ENCODE data around the gene ALG1L2.
"Not testable (repeated sequence)": the region's sequence is repeated elsewhere in the genome, so short reads cannot be mapped to it uniquely, and the experiment has no call there.

Gene ALG1L2

DNA sequence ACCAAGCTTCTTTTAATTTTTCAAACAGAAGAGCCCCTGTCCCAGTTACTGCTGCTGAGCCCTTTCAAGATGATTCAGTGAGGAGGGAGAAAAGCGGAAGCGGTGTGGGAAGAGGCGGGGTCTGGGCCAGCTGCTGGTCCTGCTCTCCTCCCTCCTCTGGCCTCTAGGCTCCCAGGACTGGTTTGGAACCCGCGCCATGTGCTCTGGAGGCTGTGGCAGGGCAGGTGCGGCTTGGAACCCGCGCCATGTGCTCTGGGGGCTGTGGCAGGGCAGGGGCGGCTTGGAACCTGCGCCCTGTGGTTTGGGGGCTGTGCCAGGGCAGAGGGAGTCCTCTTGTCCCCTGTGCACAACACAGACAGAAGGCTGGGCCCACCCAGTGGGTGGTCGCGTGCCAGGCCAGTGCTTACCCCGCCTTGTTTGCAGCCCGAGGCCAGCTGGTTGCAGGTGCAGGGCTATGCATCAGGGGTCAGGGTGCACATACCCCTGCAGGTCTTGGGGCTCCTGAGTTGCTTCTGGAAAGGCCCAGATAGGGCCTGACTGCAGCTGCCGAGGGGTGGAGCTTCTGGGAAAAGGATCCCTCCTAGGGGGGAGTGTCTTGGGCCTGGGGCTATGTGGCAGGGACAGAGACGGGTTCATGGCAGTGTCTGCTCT is 12.2 kb downstream of the ALG1L2 start:
- no peak for DNase-seq (ENCODE audit: low spot score)

DNA sequence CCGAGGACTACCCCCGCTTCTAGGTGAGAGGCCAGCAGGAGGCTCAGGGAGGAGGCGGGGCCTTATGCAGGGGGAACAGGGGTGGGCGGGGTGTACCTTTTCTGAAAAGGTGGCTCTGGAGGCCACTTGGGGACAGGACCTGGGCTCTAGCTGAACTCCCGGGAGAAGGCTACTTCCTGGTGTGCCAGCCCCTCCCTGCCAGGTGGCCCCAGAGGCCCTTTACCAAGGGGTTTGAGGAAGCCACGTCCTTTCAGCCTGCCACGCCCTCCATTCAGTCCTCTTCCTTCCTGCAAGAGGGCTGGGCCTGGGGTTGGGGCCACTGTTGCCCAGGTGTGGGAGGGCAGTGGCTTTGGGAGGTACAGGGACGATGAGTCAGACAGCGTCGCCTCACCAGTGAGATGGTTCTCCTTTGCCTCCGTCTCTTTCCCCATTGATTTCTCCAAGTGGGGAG is 12.9 kb downstream of the ALG1L2 start:
- DNase-seq (ENCODE audit: low spot score): not testable (repeated sequence)

DNA sequence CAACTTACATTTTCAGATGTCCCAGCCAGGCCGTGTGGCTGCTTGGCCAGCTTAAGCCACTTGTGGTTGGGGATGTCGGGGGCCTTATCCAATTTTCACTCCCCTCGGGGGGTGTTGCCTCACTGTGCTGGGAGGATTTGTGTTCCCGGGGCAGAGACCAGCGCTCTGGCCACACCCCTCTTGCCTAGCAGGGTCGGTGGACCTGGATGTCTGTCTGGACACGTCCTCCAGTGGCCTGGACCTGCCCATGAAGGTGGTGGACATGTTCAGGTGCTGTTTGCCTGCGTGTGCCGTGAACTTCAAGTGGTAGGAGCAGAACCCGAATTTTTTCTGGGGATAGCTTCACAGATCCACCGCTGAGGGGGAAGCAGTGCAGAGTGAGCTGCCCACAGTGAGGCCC is 14.2 kb downstream of the ALG1L2 start:
- not testable (repeated sequence) for DNase-seq (ENCODE audit: low spot score)

DNA sequence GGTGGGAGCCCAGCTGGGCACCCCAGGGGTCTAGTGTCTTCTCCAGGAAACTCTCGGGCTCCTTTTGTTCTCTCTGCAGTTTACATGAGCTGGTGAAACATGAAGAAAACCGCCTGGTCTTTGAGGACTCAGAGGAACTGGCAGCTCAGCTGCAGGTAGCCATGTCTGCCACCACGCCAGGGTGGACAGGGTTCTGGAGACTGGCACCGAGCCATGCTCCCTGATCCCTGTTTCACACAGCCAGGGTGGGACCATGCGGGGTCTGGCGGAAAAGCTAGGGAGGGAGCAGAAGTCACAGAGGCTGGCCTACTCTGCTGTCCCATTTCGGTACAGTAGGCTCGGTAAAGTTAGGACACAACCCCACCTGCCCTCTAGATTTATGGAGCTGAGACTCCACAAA is 15.5 kb downstream of the ALG1L2 start:
- DNase-seq (ENCODE audit: low spot score): not testable (repeated sequence)

DNA sequence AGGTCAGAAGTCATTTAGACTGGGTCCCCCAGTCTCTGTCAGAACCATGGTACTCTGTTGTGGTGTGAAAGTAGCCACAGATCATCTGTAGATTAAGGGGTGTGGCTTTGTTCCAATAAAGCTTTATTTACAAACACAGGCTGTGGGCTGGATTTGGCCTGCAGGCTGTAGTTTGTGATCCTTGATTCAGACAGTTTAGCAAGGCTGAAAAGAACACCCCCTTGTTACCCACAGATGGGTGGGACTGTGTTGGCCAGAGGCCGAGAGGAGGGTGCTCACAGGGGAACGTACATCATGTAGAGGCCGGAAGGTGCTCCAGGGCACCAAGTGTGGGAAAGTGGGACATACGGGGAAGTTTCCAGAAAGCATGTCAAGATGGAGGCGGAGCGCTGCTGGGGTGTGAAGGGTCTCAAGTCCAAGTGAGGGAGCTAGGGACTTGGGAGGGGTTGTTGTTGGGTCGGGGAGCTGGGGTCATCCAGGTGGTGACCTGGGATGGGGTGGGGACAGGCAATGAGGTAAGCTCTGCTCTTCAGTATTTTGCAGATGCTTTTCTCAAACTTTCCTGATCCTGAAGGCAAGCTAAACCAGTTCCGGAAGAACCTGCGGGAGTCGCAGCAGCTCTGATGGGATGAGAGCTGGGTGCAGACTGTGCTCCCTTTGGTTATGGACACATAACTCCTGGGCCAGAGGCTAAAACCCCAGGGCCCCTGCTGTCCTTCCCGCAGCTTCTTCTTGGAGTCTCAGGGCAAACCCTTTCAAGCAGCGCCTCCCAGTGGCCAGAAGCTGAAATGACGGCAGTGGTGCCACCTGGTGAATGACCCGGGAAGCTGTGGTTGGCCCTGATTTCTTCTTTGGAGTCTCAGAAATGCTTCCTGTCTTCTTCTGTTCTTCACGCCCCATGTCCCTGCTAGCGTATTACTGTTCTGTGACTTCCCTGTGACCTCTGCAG is 16.3 kb downstream of the ALG1L2 start:
- DNase-seq (ENCODE audit: low spot score): not testable (repeated sequence)

DNA sequence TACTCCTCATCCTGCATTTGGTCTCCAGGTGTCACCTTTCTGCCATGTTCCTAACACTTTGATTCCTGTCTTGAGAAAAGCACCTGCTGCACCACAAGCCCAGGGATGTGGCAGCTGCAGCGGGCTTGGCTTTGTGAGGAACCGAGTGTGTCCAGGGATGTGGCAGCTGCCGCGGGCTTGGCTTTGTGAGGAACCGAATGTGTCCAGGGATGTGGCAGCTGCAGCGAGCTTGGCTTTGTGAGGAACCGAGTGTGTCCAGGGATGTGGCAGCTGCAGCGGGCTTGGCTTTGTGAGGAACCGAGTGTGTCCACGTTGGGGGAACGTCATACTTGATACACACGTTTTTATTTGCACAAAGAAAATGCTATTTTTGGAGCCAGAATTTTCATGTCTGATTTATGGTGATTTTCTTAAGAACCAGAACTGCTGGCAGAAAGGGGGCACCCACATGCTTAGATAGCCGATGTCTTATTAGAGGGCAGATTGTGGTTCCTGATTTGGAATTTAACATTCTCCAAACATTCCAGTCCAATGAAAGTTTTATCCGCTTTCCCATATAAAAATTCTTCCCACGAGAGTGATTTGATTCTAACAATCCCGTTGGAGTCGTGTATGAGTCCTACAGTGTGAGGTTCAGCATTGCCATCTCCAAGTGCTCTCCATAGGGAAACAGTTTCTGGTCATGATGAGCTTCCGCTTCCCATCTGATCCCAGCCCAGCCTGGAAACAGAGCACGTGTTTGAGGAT is 17.2 kb downstream of the ALG1L2 start:
- not testable (repeated sequence) for DNase-seq (ENCODE audit: low spot score)

DNA sequence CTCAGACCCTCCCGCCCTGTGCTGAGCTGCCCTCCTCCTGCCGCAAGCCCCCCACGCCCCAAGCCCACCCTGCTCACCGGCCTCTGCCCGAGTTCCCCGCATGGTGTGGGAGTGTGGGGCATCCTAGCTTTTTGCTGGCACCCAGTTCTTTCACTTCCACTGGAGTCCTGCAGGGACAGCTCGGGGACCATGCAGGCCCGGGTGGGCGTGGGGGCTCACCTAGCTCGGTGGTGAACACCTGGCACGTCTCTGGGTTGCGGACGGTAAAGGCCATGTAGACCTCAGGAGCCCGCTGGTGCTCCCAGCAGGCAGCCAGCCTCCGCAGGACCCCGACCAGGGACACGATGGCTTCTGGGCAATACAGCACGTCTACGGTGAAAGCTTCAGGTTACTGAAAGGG is 20.9 kb downstream of the ALG1L2 start:
- not testable (repeated sequence) for DNase-seq (ENCODE audit: low spot score)

DNA sequence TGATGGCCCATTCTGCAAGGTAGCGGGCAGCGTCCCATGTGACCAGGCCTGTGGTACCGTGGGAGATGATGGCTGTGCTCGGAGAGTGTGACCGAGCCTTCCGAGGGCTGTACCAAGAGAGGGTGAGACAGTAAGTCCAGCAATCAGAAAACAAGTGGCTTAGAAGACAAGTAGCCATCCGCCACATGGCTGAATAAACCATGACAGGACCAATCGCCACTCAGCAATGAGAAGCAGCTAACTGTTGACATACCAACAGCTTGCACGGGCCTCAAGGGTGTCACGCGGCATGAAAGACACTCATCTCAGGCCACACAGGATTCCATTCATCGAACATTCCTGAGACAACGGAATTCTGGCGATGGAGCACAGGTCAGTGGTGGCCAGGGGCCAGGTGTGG is 22.6 kb downstream of the ALG1L2 start:
- DNase-seq (ENCODE audit: low spot score): not testable (repeated sequence)

DNA sequence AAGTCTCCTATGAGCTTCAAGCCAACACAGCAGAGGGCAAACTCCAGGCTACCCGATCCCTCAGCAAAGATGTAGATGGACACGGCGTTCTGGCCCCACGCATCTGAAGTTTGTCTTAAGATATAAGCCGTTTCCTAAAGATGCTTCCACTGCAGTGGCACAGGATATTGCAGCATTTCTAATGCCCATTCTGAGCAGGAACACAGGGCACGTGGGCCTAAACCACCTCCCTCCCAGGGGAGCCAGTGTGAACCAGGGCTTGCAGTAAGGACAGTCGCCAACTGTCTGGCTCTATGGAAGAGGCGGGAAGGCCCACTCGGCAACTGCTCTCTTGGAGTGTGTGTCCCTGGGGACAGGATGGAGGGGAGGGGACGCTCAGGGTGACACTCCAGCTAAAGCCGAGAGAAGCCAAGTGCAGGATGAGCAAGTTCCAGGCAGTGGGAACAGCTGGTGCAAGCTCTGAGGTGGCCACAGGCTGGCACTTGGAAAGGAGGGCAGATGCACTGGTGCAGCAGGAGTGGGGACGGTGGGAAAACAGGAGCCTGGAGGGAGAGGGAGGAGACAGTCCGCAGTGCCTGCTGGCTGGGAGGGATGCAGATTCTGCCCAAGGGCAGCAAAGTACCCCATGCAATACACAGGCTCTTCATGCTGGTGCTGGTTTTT is 25.8 kb downstream of the ALG1L2 start:
- DNase-seq (ENCODE audit: low spot score): not testable (repeated sequence)

DNA sequence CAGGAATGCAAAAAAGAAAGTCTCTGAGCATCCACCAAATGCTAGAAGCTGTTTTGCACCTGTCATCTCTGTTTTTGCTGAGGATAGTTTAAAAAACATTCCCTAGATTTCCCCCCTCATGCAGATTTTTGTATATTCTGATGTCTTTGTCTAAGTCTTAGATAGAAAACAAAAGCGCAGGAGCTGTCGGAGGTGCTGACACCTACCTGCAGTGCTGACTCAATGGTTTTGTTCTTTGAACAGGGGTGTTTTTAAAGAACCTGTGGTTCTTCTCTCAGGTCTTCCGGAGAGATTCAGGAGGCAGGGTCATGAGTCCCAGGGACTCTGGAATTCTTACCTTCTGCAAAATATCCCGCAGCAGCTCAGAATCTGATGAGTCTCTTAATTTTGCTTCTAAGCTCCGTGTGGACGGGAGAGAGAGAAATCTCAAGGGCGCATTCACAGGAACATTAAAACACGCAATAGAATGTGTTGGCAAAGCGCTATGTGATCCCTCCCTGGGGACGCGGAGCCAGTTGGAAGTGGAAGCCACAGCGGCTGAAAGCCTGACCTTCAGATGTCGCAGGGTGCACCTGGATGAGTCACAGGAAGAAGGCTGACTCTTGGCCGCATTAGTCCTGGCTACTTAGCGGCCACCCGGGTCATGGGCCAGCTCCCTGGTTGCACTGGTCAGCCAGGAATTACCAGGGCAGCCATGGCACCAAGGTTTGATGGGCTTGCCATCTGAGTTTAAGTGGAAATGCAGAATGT is 27.4 kb downstream of the ALG1L2 start:
- not testable (repeated sequence) for DNase-seq (ENCODE audit: low spot score)

DNA sequence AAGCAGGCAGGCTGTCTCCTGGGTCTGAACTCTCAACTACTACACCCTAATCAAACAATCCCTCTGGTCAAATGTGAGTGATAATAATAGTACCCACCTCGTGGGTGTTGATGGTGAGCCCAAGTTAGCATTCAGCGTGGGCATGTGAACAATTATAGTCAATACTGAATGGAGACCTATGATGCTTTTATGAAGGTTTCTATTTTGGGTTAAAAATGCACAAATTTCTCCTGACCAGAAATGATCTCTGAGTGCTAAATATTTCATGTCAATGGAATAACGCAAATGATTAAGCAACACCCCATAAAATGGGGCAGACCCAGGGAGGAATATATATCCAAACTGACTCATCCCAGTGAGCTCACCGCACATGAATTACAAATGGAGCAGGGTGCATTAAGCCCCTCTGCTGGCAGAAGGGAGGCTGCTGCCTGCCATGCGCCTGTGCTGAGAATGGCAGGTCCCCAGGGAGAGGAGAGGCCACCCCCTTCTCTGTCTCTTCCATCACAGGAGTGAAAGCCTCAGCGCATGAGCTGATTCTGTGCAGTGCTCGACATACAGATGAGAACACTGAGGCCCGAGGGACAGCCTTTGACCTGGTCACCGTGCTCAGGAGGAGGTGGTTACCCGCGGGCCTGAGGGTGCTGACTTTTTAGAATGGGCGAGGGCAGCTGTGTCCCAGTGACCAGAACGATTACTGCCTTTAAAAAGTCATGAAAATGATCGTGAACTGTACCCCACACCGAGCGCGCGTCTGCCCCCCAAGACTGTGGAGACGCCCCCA is 28.9 kb downstream of the ALG1L2 start:
- peak; percentile 12 for DNase-seq (ENCODE audit: low spot score)

DNA sequence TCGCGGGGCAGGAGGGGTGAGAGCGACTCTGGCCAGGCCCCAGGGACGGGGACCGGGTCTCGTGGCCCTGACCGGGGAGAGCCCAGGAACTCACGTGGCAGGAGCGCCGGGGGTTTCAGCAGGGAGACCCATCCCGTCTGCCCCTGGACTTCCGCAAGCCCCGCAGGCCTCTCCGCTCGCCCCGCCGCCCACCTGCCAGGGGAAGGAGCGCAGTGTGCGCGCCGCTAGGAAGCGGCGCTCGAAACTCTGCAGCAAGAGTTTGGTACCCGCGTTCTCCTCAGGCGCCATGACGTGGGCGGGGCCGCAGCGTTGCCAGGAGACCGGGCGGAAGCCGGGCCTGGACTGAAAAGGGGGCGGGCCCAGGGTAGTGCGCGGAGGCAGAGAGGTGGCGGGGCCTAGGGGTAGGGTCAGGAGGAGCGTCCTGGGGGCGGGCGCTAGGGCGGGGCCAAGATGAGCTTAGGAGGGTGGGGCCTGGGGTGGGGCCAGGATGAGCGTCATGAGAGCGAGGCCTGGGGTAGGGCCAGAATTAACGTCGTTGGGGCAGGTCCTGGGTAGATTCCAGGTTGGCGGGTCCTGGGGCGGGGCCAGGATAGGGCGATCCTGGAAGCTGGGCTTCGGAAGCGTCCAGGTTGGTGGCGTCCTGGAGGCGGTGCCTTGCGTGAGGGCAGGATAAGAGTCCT is 29.7 kb downstream of the ALG1L2 start:
- DNase-seq (ENCODE audit: low spot score): peak; percentile 98

DNA sequence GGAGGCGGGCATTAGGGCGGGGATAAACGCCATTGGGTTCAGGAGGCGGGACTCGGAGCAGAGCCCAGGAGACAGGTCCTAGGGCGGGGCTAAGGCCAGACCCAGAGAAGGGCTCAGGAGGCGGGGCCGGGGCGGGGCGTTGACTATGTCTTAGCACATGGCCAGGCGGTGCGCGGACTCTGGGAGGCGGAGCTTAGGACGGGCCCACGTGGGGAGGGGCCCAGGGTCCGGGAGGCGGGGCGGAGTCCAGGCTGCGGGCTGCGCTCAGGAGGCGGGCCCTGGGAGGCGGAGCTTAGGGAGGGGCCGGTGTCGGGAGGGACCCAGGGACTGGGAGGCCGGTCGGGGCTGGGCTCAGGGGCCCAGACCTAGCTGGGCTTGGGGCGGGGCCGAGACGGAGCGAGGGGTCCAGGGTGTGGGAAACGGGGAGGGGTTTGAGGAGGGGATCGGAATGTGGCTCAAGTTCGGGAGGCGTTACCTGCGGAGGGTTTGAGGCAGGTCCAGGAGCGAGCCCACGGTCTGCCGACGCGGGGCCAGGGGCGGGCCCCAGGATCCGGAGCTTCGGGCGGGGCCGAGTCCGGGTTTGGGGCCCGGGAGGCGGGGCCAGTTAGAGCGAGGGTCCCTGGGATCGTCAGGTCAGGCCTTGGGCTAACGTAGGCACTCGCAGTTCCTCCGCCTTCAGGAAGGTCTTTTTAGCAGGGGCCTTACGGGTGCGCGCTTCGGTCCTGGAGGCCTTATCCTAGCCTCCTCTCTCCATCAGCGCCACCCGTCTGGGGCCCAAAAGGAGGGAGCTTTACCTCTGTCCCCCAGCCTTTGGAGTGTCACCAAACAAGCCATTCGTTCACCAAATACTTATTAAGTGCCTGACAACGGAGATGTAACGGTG is 30.5 kb downstream of the ALG1L2 start:
- DNase-seq (ENCODE audit: low spot score): peak; percentile 93

DNA sequence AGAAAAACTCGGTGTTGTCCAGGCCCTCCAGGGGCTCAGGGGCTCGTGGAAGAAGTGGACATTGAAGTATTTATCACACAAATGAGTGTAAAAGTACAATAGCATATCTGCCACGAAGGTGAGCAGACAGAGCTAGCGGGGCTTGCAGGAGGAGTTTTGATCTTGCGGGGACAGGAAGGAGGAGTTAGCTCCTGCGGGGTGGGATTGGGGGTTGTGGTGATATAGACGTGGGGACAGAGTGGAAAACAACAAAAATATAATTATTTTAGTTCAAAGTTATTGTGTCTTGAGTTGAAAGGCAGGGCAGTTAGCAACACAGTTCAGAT is 31.1 kb downstream of the ALG1L2 start:
- not testable (repeated sequence) for DNase-seq (ENCODE audit: low spot score)

DNA sequence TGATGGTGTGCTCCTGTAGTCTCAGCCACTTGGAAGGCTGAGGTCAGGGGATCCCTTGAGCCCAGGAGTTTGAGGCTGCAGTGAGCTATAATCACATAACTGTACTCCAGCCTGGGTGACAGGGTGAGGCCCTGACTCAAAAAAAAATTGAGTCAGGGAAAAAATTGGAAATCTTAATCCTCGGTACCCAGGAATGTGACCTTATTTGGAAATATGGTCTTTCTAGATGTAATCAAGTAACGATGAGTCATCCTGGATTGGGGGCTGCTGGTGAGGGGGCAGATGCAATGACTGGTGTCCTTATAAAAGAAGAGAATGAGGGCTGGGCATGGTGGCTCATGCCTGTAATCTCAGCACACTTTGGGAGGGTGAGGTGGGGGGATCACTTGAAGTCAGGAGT is 33.8 kb downstream of the ALG1L2 start:
- DNase-seq (ENCODE audit: low spot score): not testable (repeated sequence)

DNA sequence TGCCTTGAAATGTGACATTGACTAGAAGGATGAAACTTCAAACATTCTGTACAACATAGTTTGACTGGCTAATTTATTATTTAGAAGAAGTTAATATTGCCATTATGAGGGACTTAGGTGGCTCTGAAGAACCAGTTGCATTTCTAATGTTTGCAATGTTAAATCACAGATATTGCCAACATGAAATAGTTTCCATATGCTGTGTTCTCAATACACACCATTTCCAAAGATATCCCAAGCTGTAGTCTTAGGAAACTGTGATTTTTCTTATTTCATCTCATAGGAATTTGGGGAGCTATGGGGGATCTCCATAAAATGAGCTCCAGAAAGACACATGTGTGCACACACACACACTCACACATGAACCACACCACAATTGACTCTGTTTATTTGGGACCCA is 36.3 kb downstream of the ALG1L2 start:
- no peak for DNase-seq (ENCODE audit: low spot score)

DNA sequence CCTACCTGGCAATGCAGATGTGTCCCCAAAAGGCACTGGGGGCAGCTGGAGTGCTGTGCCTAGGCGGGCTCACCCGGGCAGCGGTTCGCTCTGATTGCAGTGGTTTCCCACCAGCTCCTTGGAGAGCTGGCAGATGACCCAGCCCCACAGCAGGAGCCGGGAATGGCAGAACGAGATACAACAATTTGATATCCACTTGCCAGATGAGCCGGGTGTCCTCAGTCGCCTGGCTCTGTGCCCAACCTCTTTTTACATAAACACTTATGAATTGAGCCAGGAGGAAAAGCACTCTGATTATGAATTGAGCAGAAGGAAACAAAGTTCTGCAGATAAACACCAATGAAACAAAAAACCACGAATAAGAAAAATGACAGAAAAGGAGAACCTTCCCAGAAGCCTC is 38.2 kb downstream of the ALG1L2 start:
- peak; percentile 6 for DNase-seq (ENCODE audit: low spot score)

DNA sequence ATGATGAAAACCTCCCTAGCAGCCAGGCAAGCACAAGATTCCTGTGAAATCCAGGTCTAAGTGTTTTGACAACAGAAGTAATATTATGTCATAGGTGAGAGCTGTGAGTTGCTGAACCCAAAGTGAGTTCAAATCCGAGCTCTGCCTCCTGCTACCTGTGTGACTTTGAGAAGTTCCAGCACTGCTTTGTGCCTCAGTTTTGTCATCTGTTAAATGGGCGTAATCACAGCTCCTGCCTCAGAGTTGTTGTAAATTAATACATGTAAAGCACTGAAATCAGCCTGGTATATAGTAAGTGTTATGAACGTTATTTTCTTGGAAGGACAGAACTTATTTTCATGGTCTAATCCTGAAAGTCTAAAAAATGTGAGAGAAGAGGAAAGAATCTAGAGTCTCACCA is 38.7 kb downstream of the ALG1L2 start:
- not testable (repeated sequence) for DNase-seq (ENCODE audit: low spot score)
